HT1080 (cell line): ENCODE results near the gene ARRDC1. TPM values are rescaled to one million over a fixed set of nuclear protein-coding genes. Genes with fewer than 3 reads are reported as not detected.

Experiments used
- DNase-seq: peaks from one replicate; pipeline ENCODE4 v3.0.0-alpha.2; 2015; ENCODE audit warnings: low read depth
- total RNA-seq: library from RNA; depleted of rRNA; stranded (reverse); fragments of >200 nt; shearing (Covaris generic); gene quantifications from 2 replicates; pipeline ENCODE4 v1.2.3, GENCODE V29; 2014

The ARRDC1 gene
- total RNA-seq, 1 experiment from 2014 or later = 29.2 TPM

GRCh38 chr9:137638680-137639079, 33.2 kb downstream of the ARRDC1 start:
- no peak for DNase-seq

- DNase-seq = no peak
These were observed 34.0 kb downstream of the ARRDC1 start for GRCh38 chr9:137639303-137640051.

GRCh38 chr9:137640862-137641261, 35.4 kb downstream of the ARRDC1 start:
- no peak for DNase-seq

- no peak for DNase-seq
These were observed 36.7 kb downstream of the ARRDC1 start for GRCh38 chr9:137642118-137642601.

- DNase-seq = no peak
These were observed 37.4 kb downstream of the ARRDC1 start for GRCh38 chr9:137642892-137643291.

GRCh38 chr9:137643921-137644320, 38.4 kb downstream of the ARRDC1 start:
- no peak for DNase-seq

GRCh38 chr9:137645211-137645610, 39.7 kb downstream of the ARRDC1 start:
- no peak for DNase-seq

GRCh38 chr9:137646341-137646740, 40.9 kb downstream of the ARRDC1 start:
- DNase-seq = no peak

- DNase-seq = no peak
These were observed 41.7 kb downstream of the ARRDC1 start for GRCh38 chr9:137647096-137647714.

- no peak for DNase-seq
These were observed 42.9 kb downstream of the ARRDC1 start for GRCh38 chr9:137648396-137648795.

GRCh38 chr9:137649553-137649952, 44.1 kb downstream of the ARRDC1 start:
- DNase-seq = no peak

GRCh38 chr9:137650259-137650658, 44.8 kb downstream of the ARRDC1 start:
- DNase-seq = no peak

GRCh38 chr9:137650779-137651178, 45.3 kb downstream of the ARRDC1 start:
- DNase-seq = no peak

GRCh38 chr9:137656416-137656815, 50.9 kb downstream of the ARRDC1 start:
- no peak for DNase-seq

GRCh38 chr9:137657606-137658005, 52.1 kb downstream of the ARRDC1 start:
- no peak for DNase-seq

- no peak for DNase-seq
These were observed 53.3 kb downstream of the ARRDC1 start for GRCh38 chr9:137658781-137659180.

GRCh38 chr9:137660144-137660543, 54.7 kb downstream of the ARRDC1 start:
- DNase-seq = no peak

GRCh38 chr9:137663584-137663983, 58.1 kb downstream of the ARRDC1 start:
- DNase-seq = no peak

GRCh38 chr9:137664676-137665075, 59.2 kb downstream of the ARRDC1 start:
- DNase-seq = no peak
